GM18909 (cell line): Measurements from ENCODE around the gene DDX17.
"Not testable (repeated sequence)": the region's sequence is repeated elsewhere in the genome, so short reads cannot be mapped to it uniquely, and the experiment has no call there.

ENCODE experiments used
- ATAC-seq: cut with Tn5 transposase; IDR thresholded peaks from one replicate; pipeline ENCODE4 v1.9.1; 2021; ENCODE audit warnings: mild to moderate bottlenecking; ENCODE audit not compliant: unreplicated experiment, poor library complexity

Gene DDX17

DNA sequence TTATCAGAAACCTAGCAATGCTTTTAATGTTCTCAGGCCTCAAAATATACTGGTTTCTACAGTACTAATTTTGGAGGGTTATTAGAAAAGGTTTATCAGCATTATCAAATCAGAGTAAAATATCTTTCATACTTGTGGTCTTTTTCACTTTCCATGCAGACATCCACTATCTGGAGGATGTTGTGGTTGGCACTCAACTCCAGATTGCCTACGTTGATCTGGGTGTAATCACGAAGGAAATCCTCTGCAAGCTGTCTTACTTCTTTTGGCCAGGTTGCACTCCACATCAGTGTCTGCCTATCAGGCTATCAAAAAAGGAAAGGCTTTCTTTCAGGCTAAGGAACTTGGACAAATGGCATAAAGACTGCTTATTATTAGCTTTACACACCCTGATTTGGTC, 11.6 kb downstream of the DDX17 start:
- no peak for ATAC-seq

GRCh38 chr22:38491707-38492348, 14.3 kb downstream of the DDX17 start:
- no peak for ATAC-seq

GRCh38 chr22:38490915-38491314, 15.2 kb downstream of the DDX17 start:
- no peak for ATAC-seq

DNA sequence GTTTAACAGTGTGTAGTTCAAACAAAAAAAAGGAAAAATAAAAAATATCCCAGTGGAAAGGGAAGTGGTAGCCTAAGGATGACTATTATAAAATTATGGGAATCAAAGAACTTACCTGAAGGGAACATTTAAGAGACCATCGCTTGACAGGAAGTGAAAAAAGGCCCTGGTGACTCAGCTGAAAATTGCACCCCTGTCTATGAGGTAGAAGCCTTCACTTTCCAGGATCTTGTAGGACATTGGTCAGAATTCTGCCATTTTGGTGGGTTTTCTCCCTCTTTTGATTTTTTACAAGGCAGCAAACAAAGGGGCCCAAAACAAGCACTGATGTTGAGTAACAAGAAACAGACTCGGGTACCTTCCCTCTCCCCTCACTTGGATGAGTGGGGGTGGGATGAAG, 15.6 kb downstream of the DDX17 start:
- ATAC-seq, result no peak

DNA sequence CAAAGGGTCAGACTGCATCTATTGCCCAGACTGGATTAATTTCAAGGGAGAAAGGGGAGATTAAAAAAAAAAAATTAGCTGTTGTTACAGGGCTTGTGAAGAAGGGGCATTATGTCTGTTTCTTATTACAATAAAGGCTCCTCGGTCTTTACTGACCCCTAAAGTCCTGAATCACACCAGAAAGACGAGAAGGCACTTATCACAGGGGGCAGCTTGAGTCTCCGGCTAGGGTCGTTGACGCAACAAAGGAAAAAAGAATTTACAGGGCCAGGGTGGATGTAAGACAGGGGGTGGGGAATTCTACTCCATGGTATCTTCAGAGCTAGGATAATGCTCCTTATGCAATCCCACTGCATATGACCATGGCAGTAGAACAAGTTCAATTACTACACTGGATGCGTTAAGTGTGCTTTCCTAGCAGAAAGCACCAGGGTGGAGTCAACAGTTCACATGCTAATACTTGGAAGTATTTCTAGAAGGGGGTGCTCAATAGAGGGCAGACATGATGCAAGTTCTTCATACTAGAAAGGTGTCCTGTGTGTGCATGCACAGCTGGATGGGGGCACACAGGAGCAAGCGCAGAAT, 16.5 kb downstream of the DDX17 start:
- no peak for ATAC-seq

- no peak for ATAC-seq
Observed at GRCh38 chr22:38489142-38489541, 17.0 kb downstream of the DDX17 start.

- ATAC-seq, result no peak
Observed at GRCh38 chr22:38487946-38488345, 18.2 kb downstream of the DDX17 start.

- ATAC-seq, result no peak
Observed at GRCh38 chr22:38485783-38486182, 20.3 kb downstream of the DDX17 start.

GRCh38 chr22:38484244-38484643, 21.9 kb downstream of the DDX17 start:
- no peak for ATAC-seq

DNA sequence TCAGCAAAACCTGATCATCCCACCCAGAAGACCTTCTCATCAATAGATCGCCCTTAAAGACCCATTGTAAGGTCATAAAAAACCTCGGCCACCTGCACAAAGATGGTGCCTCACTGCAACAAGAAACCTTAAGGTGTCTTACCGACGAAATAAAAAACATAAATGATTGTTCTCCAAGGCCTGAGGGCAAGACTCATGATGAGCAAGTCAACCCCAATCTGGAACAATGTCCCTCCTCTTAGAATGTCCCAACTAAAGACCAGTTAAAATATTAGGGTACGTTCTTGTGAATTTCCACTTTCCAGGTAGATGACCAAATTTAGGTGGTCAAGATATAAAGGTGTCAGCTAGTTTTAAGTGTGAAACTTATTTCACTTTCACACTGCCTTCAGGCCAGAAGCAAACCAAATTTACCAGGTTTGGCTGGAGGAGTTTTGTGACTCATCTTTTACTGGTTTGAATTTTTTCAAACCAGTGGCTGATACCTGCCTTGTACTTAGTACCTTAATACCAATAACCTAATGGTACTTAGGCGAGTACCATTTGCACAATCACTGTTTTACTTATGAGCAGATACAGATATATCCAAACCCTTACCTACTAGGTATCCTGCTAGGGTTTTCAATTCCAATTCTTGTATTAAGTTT, 23.3 kb downstream of the DDX17 start:
- no peak for ATAC-seq

GRCh38 chr22:38481871-38482332, 24.2 kb downstream of the DDX17 start:
- no peak for ATAC-seq

- no peak for ATAC-seq
Observed at GRCh38 chr22:38481162-38481870, 24.8 kb downstream of the DDX17 start.

GRCh38 chr22:38479096-38479837, 26.8 kb downstream of the DDX17 start:
- no peak for ATAC-seq

GRCh38 chr22:38477585-38477984, 28.5 kb downstream of the DDX17 start:
- no peak for ATAC-seq

DNA sequence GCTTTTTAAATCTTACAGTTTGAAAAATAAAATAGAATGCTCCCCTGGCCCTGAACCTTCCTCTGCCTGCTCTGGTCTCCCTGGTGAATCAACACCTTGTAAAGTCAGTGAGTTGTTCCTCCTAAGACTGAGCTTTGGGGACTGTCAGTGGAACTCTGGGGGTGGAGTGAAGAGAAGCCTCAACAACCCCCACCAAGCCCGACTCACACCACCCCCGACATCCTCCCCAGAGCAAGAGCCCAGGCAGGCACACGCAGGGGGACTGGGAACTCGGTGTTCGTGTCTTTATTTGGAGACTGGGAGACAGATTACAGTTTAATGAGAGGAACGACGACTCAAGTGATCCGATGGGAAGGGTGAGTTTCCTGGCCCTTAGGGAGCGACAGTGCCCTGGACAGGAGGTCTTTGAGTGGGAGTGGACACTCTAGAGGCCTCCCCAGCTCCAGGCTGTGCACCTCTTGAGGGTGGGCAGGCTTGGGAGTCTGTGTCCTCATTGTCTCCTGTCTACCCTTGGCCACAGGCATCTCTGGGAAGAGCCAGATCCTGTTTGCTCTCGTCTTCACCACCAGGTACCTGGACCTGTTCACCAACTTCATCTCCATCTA, 32.0 kb downstream of the DDX17 start:
- ATAC-seq, result no peak

DNA sequence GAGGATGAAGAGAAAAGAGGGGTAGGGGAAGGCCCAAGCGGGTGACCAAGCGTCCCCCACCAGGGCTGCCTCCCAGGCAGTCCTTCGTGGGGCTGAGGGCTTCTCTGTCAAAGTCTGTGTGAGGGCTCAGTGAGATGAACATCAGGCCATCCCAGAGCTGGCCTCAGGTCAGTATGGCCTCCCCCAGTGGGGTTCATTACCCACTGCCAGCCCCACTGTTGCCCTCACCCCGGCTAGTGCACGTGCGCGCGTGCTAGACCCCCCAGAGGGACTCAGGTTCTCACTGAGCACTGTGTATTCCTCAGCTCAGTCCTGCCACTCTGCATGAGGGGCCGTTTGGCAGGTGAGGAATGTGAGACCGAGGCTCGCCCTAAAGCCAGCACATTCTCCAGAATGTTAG, 34.9 kb downstream of the DDX17 start:
- ATAC-seq, result no peak

DNA sequence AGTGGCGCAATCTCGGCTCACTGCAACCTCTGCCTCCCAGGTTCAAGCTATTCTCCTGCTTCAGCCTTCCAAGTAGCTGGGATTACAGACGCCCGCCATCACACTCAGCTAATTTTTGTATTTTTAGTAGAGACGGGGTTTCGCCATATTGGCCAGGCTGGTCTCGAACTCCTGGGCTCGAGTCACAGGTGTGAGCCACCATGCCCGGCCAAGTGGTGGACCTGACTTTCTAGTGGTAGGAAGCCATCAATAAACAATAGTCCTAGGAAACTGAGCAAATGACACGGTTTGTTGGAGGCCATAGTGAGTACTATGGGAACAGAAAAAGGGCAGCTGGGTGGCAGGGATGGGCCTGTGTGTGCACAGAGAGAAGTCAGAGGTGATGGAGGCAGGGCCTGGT, 35.9 kb downstream of the DDX17 start:
- not testable (repeated sequence) for ATAC-seq

DNA sequence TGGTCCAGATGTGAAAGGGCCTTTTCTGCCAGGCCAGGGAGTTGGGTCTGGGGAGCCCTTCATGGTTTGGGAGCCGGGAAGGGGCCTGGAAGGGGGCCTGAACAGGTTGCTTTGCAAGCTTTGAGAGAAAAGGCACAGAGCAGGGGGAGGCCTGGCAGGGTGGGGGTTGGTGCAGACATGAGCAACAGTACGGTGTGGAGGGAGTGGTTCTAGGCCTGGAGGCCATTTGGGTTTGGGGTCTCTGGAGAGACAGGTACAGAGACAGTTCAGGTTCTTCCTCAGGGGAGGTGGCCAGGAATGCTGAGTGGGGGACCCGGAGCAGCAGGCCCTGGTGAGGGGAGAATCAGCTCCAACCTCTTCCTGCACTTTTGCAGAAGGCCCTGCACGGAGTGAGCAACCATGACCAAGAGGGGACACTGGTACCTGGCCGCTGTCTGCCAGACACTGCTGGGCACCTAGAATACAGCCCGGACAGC, 36.8 kb downstream of the DDX17 start:
- ATAC-seq, result no peak

DNA sequence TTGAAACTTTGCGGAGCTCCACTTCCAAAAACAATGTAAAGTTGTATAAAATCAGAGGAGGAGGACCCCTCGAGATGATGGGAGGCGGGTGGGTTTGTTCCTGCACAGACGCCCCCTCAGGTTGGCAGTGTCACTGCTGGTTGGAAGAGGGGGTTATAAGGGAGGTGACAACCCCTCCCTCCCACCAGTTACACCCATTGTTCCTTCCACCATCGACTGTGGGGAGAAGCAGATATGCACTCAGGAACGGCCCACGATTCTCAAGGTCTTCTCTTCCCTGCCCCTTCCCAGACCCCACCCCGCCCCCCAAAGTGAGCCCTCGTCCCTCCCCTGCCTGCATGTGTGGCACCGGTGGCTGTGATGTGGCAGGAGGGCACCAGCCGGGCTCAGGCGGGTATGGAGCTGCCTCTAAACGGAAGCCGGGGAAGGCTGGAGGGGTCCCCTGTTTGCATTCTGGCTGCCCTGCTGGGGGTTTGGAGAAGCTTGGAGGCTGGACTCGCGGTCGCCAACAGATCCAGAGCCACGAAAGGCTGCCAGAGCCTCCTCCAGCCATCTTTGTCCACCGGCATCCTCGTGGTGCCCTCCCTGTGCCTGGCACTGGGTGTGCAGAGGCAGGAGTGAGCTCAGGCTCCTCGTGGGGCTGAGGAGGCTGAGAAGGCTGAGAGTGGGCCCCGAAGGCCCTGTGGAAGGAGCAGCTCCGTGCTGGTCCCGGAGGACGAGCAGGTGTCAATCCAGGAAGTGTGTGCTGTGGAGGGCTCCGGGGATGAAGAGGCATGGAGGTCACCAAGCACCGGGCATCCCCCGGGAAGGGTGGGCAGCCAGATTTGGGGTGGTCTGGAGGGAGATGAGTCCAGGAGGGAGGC, 37.4 kb downstream of the DDX17 start:
- ATAC-seq, result no peak
